Measurements from ENCODE around the gene GLIS2. TPM values are rescaled to one million over a fixed set of nuclear protein-coding genes. Genes with fewer than 3 reads are reported as not detected.
A peak's percentile ranks its signal among the peaks of the same experiment; 100 is the strongest.

GLIS2 gene
- total and polyA plus RNA-seq, 10 of the 15 experiments (the other 5 are each of a cell fraction or from before 2014, with no cell fraction given) = 0.03 to 0.64 (median 0.18) TPM; not detected in 4

DNA sequence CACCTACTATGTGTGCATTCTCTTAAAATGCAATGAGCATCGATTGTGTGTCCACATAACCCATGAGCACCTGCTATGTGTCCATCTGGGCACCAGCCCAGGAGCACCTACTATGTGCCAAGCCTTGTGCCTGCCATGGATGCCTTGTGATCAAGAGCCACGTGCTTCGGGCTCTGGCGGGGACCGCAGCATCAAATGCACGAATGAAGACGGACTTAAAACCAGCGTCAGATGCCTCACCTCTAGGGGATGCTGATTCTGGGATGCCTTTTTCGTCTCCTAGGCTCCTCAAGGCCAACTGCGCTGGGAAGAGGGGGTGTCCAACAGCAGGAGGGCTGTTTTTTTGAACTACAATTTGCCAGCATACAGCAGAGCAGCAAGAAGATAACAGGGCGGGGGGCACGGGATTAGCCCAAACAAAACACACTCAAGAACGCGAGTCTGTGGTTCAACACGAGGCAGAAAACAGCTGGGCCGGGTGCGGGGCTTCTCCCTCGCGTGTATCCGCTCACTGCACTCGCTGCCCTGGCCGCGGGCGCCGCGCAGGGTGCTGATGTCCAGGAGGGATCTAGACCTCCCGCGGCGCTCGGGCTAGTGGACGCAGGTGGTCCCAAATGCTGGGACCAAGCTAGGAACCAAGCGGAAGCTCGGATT is 1.2 kb upstream of the GLIS2 start (continued):
- TF ChIP-seq E2F4 (IDR thresholded peaks at IDR 0.05; ENCODE audit: low read depth, low read length) (no peak), SMAD5 (IDR thresholded peaks at IDR 0.05; ENCODE audit: low read depth) (no peak), ETV6 (conservative IDR thresholded peaks at IDR 0.05 in 1 of 2, IDR thresholded peaks at IDR 0.05 in 1 of 2; ENCODE audit: borderline replicate concordance in 1 of 2, low read depth in 1 of 2) (no peak), POLR2AphosphoS5 (IDR thresholded peaks at IDR 0.05; ENCODE audit: low read length) (no peak), KDM1A (IDR thresholded peaks at IDR 0.05; ENCODE audit: borderline replicate concordance) (no peak), NBN (IDR thresholded peaks at IDR 0.05) (0 out of 2 replicates have a peak, but pooled peaks have one; percentile 6), POU2F2 (IDR thresholded peaks at IDR 0.05; ENCODE audit: borderline replicate concordance, low read depth, low read length) (no peak)

DNA sequence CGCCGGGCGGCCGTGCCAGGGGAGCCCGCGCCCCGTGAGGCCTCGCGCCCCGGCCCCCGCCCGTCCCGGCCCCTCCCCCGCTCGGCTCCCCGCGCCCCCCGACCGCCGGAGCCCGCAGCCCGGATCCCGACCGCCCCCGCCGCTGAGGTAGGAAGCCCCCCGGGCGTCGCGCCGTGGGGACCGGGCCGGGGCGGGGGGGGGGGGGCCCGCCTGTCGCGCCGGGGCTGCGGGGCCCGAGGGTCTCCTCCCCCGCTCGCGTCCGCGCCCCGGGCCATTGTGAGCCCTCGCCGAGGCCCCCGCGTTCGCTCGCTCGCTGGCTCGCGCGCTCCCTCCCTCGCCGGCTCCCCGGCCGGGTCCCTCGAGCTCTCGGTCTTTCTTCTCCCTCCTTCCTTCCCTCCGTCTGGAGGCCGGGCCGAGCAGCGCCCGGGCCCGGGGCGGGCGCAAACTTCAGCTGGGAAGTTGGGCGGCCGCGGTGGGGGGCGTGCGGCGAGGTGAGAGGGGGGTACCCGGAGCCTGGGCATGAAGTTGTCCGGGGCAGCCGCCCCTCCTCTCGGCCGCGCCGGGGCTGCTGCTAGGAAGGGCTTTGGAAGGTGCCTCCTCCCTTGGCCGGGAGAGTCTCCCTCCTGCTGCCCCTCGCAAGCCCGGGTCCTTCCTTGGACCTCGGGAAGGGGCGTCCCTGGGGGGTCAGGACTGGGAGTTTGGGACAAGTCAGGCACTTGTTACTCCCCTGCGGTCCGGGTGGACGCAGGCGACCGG is 419 bp downstream of the GLIS2 start:
- FAIRE-seq = no peak
- H3K27me3 ChIP-seq (replicated peaks in 1 of 2; ENCODE audit: control insufficient read depth in 2 of 2, insufficient read depth in 2 of 2, low read length in 1 of 2) = peaks cover 0 to 6% of the 10 kb centered on the region in 2 experiments; a peak in 1 of 4 replicates
- peaks cover 11% of the 10 kb centered on the region for H3K4me1 ChIP-seq (ENCODE audit: control insufficient read depth, insufficient read depth, low read length)
- 13% methylated on average over 28 of the region's 93 CpGs for WGBS (ENCODE audit: insufficient coverage, insufficient replicate concordance, low lambda C conversion rate, missing lambda C conversion rate)
- ChIA-PET POLR2A (interaction anchor here (3.9 kb wide), 1 partner anchor 9 kb away, joined by 17 read pairs; no protein-coding TSS in a partner anchor), SMC1A (ENCODE audit: uncharacterized antibody, unreplicated experiment) (no interaction called here), CTCF (interaction anchor here (0.6 to 1.4 kb wide), 2 partner anchors 10 to 76 kb away, joined by 3 read pairs; no protein-coding TSS in a partner anchor), RAD21 (ENCODE audit: unreplicated experiment) (interaction anchor here (1.1 kb wide), 1 partner anchor 14 kb away, joined by 3 read pairs; no protein-coding TSS in a partner anchor)
- H2AFZ ChIP-seq (ENCODE audit: control insufficient read depth, low read depth, low read length) = no peak overlapping the region
- in situ Hi-C loops (cut with MboI) (no loop called here), intact Hi-C loops (cut with micrococcal nuclease; ENCODE audit: unreplicated experiment) (no loop called here)
- DNase-seq (ENCODE audit: low read depth, low spot score) = no peak
- H3K9me3 ChIP-seq (replicated peaks; ENCODE audit: control insufficient read depth, insufficient read depth, low read length) = no peaks in the 10 kb centered on the region
- no TSS peak for BruUV-seq (replicated peaks)
- no peak overlapping the region for H3K9ac ChIP-seq (ENCODE audit: control insufficient read depth, insufficient read depth, low read length)
- H3K4me3 ChIP-seq = no peak overlapping the region
- H4K20me1 ChIP-seq (ENCODE audit: control insufficient read depth, insufficient read depth) = no peaks in the 10 kb centered on the region
- TF ChIP-seq POLR2AphosphoS2 (IDR thresholded peaks at IDR 0.05; ENCODE audit: low read depth, low read length) (no peak), IKZF1 (conservative IDR thresholded peaks at IDR 0.05) (0 out of 2 replicates have a peak, but pooled peaks have one; percentile 21)
- H3K36me3 ChIP-seq (ENCODE audit: control insufficient read depth in 2 of 2, insufficient read depth in 2 of 2, low read length in 1 of 2) = no peaks in the 10 kb centered on the region
- H3K79me2 ChIP-seq (ENCODE audit: control insufficient read depth, insufficient read depth, low read length) = no peaks in the 10 kb centered on the region
- no peak for ATAC-seq
- H3K4me2 ChIP-seq (ENCODE audit: control insufficient read depth, insufficient read depth) = peak overlapping the region; percentile 42; the same call in 1 of the 2 replicates
- no peak overlapping the region for H3K27ac ChIP-seq (ENCODE audit: control insufficient read depth, insufficient read depth)
